DOHH2 (cell line): ENCODE data around the gene SULT4A1.

ENCODE experiments used
- H3F3A ChIP-seq: fragments of 200-600 bp; sonication (generic), shearing (Covaris generic); 2 replicates; pipeline ENCODE4 v1.6.0; 2016; ENCODE audit warnings: antibody characterized with exemption, mild to moderate bottlenecking; ENCODE audit not compliant: control insufficient read depth, insufficient read depth
- H3K27ac ChIP-seq: fragments of 200-600 bp; sonication (generic); 2 replicates; pipeline ENCODE4 v1.5.1; 2014; ENCODE audit warnings: low read depth, mild to moderate bottlenecking, low read length, moderate library complexity
- H3K27me3 ChIP-seq: fragments of 200-600 bp; sonication (generic); 2 replicates; pipeline ENCODE4 v1.6.1; 2014; ENCODE audit warnings: mild to moderate bottlenecking, low read length, mixed read lengths; ENCODE audit not compliant: control insufficient read depth
- H3K36me3 ChIP-seq: fragments of 200-600 bp; sonication (generic); 2 replicates; pipeline ENCODE4 v1.6.1; 2014; ENCODE audit warnings: mild to moderate bottlenecking, low read length, moderate library complexity, mixed read lengths; ENCODE audit not compliant: control insufficient read depth
- H3K4me1 ChIP-seq: fragments of 200-600 bp; sonication (generic); 2 replicates; pipeline ENCODE4 v1.6.1; 2014; ENCODE audit warnings: mild to moderate bottlenecking, low read length, mixed read lengths; ENCODE audit not compliant: control insufficient read depth
- H3K4me2 ChIP-seq: fragments of 200-600 bp; sonication (generic); 2 replicates; pipeline ENCODE4 v1.6.0; 2014; ENCODE audit warnings: mild to moderate bottlenecking, low read length, moderate library complexity
- H3K4me3 ChIP-seq: fragments of 200-600 bp; sonication (generic); 2 replicates; pipeline ENCODE4 v1.5.1; 2014; ENCODE audit warnings: mild to moderate bottlenecking, low read length, mixed read lengths
- H3K79me2 ChIP-seq: fragments of 200-600 bp; sonication (generic); 2 replicates; pipeline ENCODE4 v1.6.1; 2014; ENCODE audit warnings: mild to moderate bottlenecking, low read length, mixed read lengths; ENCODE audit not compliant: control insufficient read depth
- H3K9me2 ChIP-seq: fragments of 200-600 bp; sonication (generic); replicated peaks from 2 replicates; pipeline ENCODE4 v1.6.1; 2014; ENCODE audit warnings: mild to moderate bottlenecking, low read length, mixed read lengths; ENCODE audit not compliant: control insufficient read depth
- H3K9me3 ChIP-seq: fragments of 200-600 bp; sonication (generic); 2 replicates; pipeline ENCODE4 v1.6.1; 2014; ENCODE audit warnings: antibody characterized with exemption, low read length, mixed read lengths; ENCODE audit not compliant: control insufficient read depth, insufficient read depth
- H4K20me1 ChIP-seq: fragments of 200-600 bp; sonication (generic); 2 replicates; pipeline ENCODE4 v1.6.0; 2014; ENCODE audit warnings: low read depth, mild to moderate bottlenecking, antibody characterized with exemption, low read length, moderate library complexity; ENCODE audit not compliant: control insufficient read depth, insufficient read depth
- EZH2phosphoT487 ChIP-seq: fragments of 200-600 bp; sonication (generic); IDR thresholded peaks from 2 replicates; pipeline ENCODE4 v1.6.1; 2017; ENCODE audit warnings: borderline replicate concordance, mild to moderate bottlenecking, antibody characterized with exemption, low read length, moderate library complexity, mixed read lengths
- TF ChIP-seq, protein P1 (sequence below): fragments of 200-600 bp; sonication (generic); IDR thresholded peaks from one replicate; pipeline ENCODE4 v1.5.1; 2014; ENCODE audit warnings: antibody characterized with exemption, mild to moderate bottlenecking, low read depth, low read length; ENCODE audit not compliant: poor library complexity, severe bottlenecking

The SULT4A1 gene

DNA sequence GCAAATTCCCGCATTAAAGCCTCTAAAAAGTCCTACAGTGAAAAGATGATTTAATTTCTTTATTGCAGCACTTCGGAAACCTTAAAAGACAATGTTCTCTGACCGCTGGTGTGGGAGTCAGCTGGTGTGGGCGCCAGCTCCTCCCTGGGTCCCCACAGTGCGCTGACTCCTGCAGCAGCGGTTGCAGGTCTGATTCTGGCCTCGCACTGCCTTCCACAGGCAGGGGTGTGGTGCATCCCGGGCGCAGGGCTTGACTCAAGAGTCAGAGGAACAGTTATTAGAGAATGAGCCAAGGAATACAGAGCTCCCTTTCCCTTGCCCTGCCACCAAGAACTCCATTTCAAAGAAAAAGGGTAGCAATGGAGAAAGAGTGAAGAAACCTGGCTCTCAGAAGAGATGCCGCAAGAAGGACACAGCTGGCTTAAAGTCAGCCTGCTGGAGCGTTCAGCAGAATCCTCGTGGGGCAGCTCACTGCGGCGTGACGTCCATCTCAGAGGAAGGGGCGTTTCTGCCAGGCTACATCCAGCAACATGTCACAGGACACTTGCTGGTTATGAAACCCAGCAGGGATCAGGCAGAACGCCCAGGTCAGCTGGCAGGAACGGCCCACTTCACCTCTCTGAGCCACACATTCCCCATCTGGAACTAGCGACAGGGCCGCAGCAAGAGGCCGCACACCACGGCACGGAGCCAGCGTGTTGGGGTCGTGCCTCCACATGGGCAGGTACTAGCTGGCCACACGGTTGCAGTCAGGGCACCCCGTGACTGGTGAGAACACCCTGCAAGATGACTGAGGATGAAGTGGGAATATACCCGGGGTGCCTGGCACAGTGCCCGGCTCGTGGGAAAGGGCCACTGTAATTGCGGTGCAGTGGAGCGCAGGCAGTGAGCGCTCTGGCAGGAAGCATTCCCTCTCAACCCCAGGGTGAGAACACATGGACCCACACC is 32.1 kb downstream of the SULT4A1 start:
- no peaks in the 10 kb centered on the region for H3K9me2 ChIP-seq
- H3K79me2 ChIP-seq: no peaks in the 10 kb centered on the region
- H3K36me3 ChIP-seq: no peaks in the 10 kb centered on the region
- no peaks in the 10 kb centered on the region for H3F3A ChIP-seq
- H3K4me3 ChIP-seq: no peak overlapping the region
- no peak overlapping the region for H3K4me2 ChIP-seq
- TF ChIP-seq, protein P1, sequence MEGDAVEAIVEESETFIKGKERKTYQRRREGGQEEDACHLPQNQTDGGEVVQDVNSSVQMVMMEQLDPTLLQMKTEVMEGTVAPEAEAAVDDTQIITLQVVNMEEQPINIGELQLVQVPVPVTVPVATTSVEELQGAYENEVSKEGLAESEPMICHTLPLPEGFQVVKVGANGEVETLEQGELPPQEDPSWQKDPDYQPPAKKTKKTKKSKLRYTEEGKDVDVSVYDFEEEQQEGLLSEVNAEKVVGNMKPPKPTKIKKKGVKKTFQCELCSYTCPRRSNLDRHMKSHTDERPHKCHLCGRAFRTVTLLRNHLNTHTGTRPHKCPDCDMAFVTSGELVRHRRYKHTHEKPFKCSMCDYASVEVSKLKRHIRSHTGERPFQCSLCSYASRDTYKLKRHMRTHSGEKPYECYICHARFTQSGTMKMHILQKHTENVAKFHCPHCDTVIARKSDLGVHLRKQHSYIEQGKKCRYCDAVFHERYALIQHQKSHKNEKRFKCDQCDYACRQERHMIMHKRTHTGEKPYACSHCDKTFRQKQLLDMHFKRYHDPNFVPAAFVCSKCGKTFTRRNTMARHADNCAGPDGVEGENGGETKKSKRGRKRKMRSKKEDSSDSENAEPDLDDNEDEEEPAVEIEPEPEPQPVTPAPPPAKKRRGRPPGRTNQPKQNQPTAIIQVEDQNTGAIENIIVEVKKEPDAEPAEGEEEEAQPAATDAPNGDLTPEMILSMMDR: no peak
- no peak for TF ChIP-seq EZH2phosphoT487
- H3K27me3 ChIP-seq: no peaks in the 10 kb centered on the region
- H3K27ac ChIP-seq: no peak overlapping the region
- no peaks in the 10 kb centered on the region for H4K20me1 ChIP-seq
- no peaks in the 10 kb centered on the region for H3K4me1 ChIP-seq
- no peaks in the 10 kb centered on the region for H3K9me3 ChIP-seq

DNA sequence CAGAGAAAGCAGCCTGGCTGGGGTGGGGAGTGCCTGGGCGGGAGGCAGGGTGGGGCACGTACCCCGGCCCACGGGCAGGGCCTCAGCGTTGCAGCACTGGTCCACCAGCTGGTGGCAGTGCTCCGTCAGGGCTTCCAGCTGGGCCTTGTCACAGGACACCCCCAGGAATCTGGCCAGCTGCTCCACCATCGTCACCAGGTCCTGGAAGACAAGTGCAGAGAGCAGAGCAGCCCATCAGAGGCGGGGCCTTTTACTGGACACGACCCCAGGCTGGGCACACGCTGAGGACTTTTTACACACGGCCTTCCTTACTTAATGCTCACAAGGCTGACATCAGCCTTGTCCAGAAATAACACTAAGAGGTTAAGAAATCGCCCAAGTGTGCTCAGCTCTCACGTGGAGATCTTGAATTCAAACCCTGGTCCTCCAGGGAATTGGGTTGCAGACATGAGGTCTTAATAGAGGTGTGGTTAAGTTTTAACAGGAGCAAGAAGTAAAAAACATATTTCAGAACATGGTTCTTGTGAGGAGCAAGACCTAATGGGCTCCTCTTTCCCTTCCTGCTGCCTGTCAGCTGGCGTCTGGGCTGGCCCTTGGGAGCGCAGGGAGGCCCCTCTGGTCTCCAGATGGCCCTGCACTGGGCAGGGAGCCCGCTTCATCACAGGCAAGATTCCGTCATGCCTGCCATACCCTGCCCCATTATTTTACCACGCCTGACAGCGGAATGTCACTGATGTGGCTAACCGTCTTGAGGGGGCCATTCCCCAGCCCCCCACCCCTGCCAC is 33.1 kb downstream of the SULT4A1 start:
- Histone ChIP-seq H3K4me3 (no peak overlapping the region), H3K79me2 (no peaks in the 10 kb centered on the region), H3K27ac (no peak overlapping the region), H3K4me2 (no peak overlapping the region), H3K9me2 (no peaks in the 10 kb centered on the region), H3K36me3 (no peaks in the 10 kb centered on the region), H3K4me1 (no peaks in the 10 kb centered on the region), H3F3A (no peaks in the 10 kb centered on the region), H3K27me3 (no peaks in the 10 kb centered on the region), H3K9me3 (no peaks in the 10 kb centered on the region), H4K20me1 (no peaks in the 10 kb centered on the region)
- no peak for TF ChIP-seq EZH2phosphoT487
- TF ChIP-seq, protein P1: no peak

DNA sequence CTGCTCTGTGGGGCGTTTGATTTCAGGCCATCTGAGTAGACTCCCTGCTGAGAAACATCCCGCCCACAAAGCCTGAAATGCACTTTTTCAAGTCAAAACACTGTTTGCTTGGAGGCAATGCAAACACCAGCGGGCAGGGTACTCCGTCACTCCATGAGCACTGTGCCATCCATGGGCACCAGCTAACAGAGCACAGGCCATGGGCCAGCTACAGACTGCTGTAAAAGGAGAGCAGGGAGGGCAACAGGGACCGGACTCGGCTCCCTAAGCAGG is 33.7 kb downstream of the SULT4A1 start:
- Histone ChIP-seq H3F3A (no peaks in the 10 kb centered on the region), H3K4me3 (no peak overlapping the region), H3K9me2 (no peaks in the 10 kb centered on the region), H3K27ac (no peak overlapping the region), H4K20me1 (no peaks in the 10 kb centered on the region), H3K9me3 (no peaks in the 10 kb centered on the region), H3K27me3 (no peaks in the 10 kb centered on the region), H3K36me3 (no peaks in the 10 kb centered on the region), H3K4me1 (no peaks in the 10 kb centered on the region), H3K4me2 (no peak overlapping the region), H3K79me2 (no peaks in the 10 kb centered on the region)
- TF ChIP-seq, protein P1: no peak
- no peak for TF ChIP-seq EZH2phosphoT487
